ENCODE measurements around the gene TARS3. TPM values are rescaled to one million over a fixed set of nuclear protein-coding genes. Genes with fewer than 3 reads are reported as not detected.

TARS3 gene
- total RNA-seq, 3 donors from 2014 or later: 21.3 to 32.8 (median 25.3) TPM

- no peak overlapping the region for H3K4me3 ChIP-seq
- H3K27ac ChIP-seq: no peak overlapping the region
- no peak for DNase-seq (ENCODE audit: low spot score in 2 of 2)
- intact Hi-C loops (cut with DNase I; ENCODE audit: low total_unique reads): loop anchor here (10.0 kb wide), 1 partner anchor 342 kb away; no protein-coding TSS in a partner anchor
- peaks cover 0 to 15% of the 10 kb centered on the region in 2 donors for H3K4me1 ChIP-seq
- H3K9me3 ChIP-seq: no peaks in the 10 kb centered on the region
- peaks cover 8% of the 10 kb centered on the region for H3K36me3 ChIP-seq
- TF ChIP-seq CTCF (IDR thresholded peaks at IDR 0.05) (no peak), POLR2AphosphoS5 (IDR thresholded peaks at IDR 0.05) (no peak), POLR2A (IDR thresholded peaks at IDR 0.05) (no peak)
- H3K27me3 ChIP-seq: no peaks in the 10 kb centered on the region
Observed at GRCh38 chr15:101647251-101647650, 77.0 kb downstream of the TARS3 start.

GRCh38 chr15:101646672-101647071 lies 77.6 kb downstream of the TARS3 start:
- peaks cover 8% of the 10 kb centered on the region for H3K36me3 ChIP-seq
- TF ChIP-seq POLR2AphosphoS5 (IDR thresholded peaks at IDR 0.05) (no peak), POLR2A (IDR thresholded peaks at IDR 0.05) (no peak), CTCF (IDR thresholded peaks at IDR 0.05) (no peak)
- H3K4me3 ChIP-seq: no peak overlapping the region
- no peak for DNase-seq (ENCODE audit: low spot score in 2 of 2)
- H3K27me3 ChIP-seq: no peaks in the 10 kb centered on the region
- no peak overlapping the region for H3K27ac ChIP-seq
- intact Hi-C loops (cut with DNase I; ENCODE audit: low total_unique reads): loop anchor here (10.0 kb wide), 1 partner anchor 342 kb away; no protein-coding TSS in a partner anchor
- no peaks in the 10 kb centered on the region for H3K9me3 ChIP-seq
- H3K4me1 ChIP-seq: peaks cover 0 to 15% of the 10 kb centered on the region in 2 donors

GRCh38 chr15:101642361-101642760 lies 81.9 kb downstream of the TARS3 start:
- H3K9me3 ChIP-seq: no peaks in the 10 kb centered on the region
- peaks cover 8% of the 10 kb centered on the region for H3K36me3 ChIP-seq
- DNase-seq (ENCODE audit: low spot score in 2 of 2): no peak

GRCh38 chr15:101641894-101642293 lies 82.4 kb downstream of the TARS3 start:
- Histone ChIP-seq H3K36me3 (peaks cover 8% of the 10 kb centered on the region), H3K4me3 (no peak overlapping the region), H3K4me1 (no peaks in the 10 kb centered on the region), H3K9me3 (no peaks in the 10 kb centered on the region), H3K27me3 (no peaks in the 10 kb centered on the region), H3K27ac (peak overlapping the region; percentile 22 to 34)
- intact Hi-C loops (cut with DNase I; ENCODE audit: low total_unique reads): loop anchor here (10.0 kb wide), 1 partner anchor 337 kb away; no protein-coding TSS in a partner anchor
- no peak for DNase-seq (ENCODE audit: low spot score in 2 of 2)
- TF ChIP-seq POLR2AphosphoS5 (IDR thresholded peaks at IDR 0.05) (no peak), POLR2A (IDR thresholded peaks at IDR 0.05) (no peak), CTCF (IDR thresholded peaks at IDR 0.05) (no peak)

More at GRCh38 chr15:101642361-101642760, 81.9 kb downstream of the TARS3 start:
- no peaks in the 10 kb centered on the region for H3K4me1 ChIP-seq
- no peaks in the 10 kb centered on the region for H3K27me3 ChIP-seq
- intact Hi-C loops (cut with DNase I; ENCODE audit: low total_unique reads): loop anchor here (10.0 kb wide), 1 partner anchor 338 kb away; no protein-coding TSS in a partner anchor
- peak overlapping the region; percentile 22 to 84 for H3K27ac ChIP-seq
- H3K4me3 ChIP-seq: no peak overlapping the region
- no peak for TF ChIP-seq CTCF (IDR thresholded peaks at IDR 0.05)

GRCh38 chr15:101641129-101641764 lies 83.0 kb downstream of the TARS3 start:
- intact Hi-C loops (cut with DNase I; ENCODE audit: low total_unique reads): loop anchor here (10.0 kb wide), 1 partner anchor 336 kb away; no protein-coding TSS in a partner anchor
- no peak overlapping the region for H3K4me3 ChIP-seq
- H3K27ac ChIP-seq: peak overlapping the region; percentile 29 to 34
- TF ChIP-seq POLR2AphosphoS5 (IDR thresholded peaks at IDR 0.05): no peak
- peak; percentile 83 to 89 (median 88) for TF ChIP-seq CTCF (IDR thresholded peaks at IDR 0.05)
- TF ChIP-seq POLR2A (IDR thresholded peaks at IDR 0.05): no peak
- H3K27me3 ChIP-seq: no peaks in the 10 kb centered on the region
- no peaks in the 10 kb centered on the region for H3K9me3 ChIP-seq
- peak; percentile 53 to 71 for DNase-seq (ENCODE audit: low spot score in 2 of 2)
- peaks cover 6% of the 10 kb centered on the region for H3K36me3 ChIP-seq
- no peaks in the 10 kb centered on the region for H3K4me1 ChIP-seq
